ENCODE results near the gene HLCS. TPM values are rescaled to one million over a fixed set of nuclear protein-coding genes. Genes with fewer than 3 reads are reported as not detected.
A peak's percentile ranks its signal among the peaks of the same experiment; 100 is the strongest.

Gene HLCS
- total RNA-seq, 2 donors from 2014 or later, result 40.9 to 41.8 TPM

DNA sequence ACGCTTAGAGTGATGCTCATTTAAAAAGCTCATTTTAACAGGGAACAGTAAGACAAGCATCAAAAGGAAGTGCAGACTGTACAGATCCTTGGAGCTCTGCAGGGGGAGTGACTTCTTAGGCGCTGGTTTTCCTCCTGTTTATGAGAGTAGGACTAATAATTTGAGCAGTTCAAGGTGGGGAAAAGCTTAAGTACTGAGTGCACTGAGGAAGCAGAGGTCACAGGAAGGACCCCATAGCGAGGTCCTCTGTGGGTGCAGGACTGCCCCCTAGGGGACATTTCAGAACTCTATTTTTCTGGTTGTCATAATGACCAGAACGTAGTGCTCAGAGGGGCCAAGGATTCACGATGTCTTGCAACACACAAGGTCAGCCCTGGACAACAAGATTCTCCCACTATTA lies 112.1 kb downstream of the HLCS start:
- Histone ChIP-seq H3K27ac (no peak overlapping the region), H3K9me3 (no peaks in the 10 kb centered on the region), H3K27me3 (replicated peaks; ENCODE audit: insufficient read depth) (no peaks in the 10 kb centered on the region), H3K4me1 (replicated peaks) (no peaks in the 10 kb centered on the region), H3K36me3 (no peaks in the 10 kb centered on the region), H3K4me3 (no peak overlapping the region)
- DNase-seq (ENCODE audit: low spot score), result no peak
- WGBS, result 51% methylated on average over 5 of the region's 5 CpGs
- intact Hi-C loops (cut with DNase I), result no loop called here
- TF ChIP-seq, protein P1, sequence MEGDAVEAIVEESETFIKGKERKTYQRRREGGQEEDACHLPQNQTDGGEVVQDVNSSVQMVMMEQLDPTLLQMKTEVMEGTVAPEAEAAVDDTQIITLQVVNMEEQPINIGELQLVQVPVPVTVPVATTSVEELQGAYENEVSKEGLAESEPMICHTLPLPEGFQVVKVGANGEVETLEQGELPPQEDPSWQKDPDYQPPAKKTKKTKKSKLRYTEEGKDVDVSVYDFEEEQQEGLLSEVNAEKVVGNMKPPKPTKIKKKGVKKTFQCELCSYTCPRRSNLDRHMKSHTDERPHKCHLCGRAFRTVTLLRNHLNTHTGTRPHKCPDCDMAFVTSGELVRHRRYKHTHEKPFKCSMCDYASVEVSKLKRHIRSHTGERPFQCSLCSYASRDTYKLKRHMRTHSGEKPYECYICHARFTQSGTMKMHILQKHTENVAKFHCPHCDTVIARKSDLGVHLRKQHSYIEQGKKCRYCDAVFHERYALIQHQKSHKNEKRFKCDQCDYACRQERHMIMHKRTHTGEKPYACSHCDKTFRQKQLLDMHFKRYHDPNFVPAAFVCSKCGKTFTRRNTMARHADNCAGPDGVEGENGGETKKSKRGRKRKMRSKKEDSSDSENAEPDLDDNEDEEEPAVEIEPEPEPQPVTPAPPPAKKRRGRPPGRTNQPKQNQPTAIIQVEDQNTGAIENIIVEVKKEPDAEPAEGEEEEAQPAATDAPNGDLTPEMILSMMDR (IDR thresholded peaks at IDR 0.05), result peak; percentile 10 to 58 (median 40)
- no peak for TF ChIP-seq POLR2AphosphoS5 (IDR thresholded peaks at IDR 0.05)

DNA sequence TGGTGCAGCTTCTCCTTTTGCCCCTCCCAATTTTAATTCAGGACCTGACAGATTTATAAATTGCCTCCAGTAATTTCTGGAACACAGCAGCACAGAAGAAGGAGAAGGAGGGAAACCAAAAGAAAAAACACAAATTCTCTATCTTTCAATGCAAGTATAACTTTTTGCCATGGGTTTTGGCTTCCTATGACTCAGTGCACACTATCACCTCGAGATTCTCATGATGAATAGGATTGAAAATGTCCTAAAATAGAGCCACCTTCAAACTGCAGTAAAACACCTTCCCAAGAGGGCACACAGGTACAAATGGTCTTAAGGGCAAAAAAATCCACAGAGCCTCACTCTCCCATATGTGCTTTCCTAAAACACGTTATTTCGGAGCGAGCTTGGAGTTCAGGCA lies 113.6 kb downstream of the HLCS start:
- DNase-seq (ENCODE audit: low spot score), result no peak
- Histone ChIP-seq H3K27me3 (replicated peaks; ENCODE audit: insufficient read depth) (no peaks in the 10 kb centered on the region), H3K36me3 (no peaks in the 10 kb centered on the region), H3K9me3 (no peaks in the 10 kb centered on the region), H3K4me1 (replicated peaks) (no peaks in the 10 kb centered on the region), H3K27ac (no peak overlapping the region), H3K4me3 (no peak overlapping the region)
- 89% methylated on average over 4 of the region's 4 CpGs for WGBS
- intact Hi-C loops (cut with DNase I), result no loop called here
- TF ChIP-seq POLR2A (IDR thresholded peaks at IDR 0.05), result no peak
- no peak for TF ChIP-seq POLR2AphosphoS5 (IDR thresholded peaks at IDR 0.05)
- TF ChIP-seq, protein P1 (IDR thresholded peaks at IDR 0.05), result no peak

DNA sequence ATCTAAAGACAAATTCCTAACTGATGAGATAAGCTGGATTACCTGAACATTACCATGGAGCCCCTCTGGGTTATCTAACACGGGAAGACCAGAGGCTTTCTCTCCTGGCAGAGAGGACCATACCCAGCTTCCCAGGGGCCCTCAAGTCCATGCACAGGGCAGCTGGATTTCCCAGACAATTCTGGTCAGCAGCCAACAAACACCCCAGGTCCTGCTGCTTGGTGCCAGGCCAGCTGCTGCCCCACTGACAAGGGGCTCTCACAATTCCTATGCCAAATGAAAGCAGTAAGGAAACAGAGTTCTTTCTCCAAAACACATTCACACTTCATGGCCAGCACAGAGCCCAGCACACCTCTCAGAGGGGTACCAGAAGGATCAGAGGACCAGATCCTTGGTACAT lies 114.2 kb downstream of the HLCS start:
- Histone ChIP-seq H3K27me3 (replicated peaks; ENCODE audit: insufficient read depth) (no peaks in the 10 kb centered on the region), H3K9me3 (no peaks in the 10 kb centered on the region), H3K36me3 (no peaks in the 10 kb centered on the region), H3K4me1 (replicated peaks) (no peaks in the 10 kb centered on the region), H3K27ac (no peak overlapping the region), H3K4me3 (no peak overlapping the region)
- WGBS, result 73% methylated on average over 1 of the region's 1 CpG
- DNase-seq (ENCODE audit: low spot score), result no peak
- intact Hi-C loops (cut with DNase I), result no loop called here
- TF ChIP-seq, protein P1 (IDR thresholded peaks at IDR 0.05), result no peak

DNA sequence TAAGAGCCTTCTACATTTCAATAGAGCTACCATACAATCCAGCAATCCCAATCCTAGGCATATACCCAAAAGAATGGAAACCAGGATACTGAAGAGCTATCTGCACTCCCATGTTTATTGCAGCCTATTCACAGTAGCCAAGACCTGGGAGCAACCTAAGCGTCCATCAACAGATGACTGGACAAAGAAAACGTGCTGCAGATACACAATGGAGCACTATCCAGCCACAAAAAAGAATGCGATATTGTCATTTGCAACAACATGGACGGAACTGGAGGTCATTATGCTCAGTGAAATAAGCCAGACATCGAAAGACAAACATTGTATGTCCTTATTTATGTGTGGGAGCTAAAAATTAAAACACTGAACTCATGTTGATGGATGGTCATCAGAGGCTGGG lies 115.3 kb downstream of the HLCS start:
- no peak overlapping the region for H3K4me3 ChIP-seq
- no peaks in the 10 kb centered on the region for H3K36me3 ChIP-seq
- WGBS, result 95% methylated on average over 5 of the region's 5 CpGs
- no peak for TF ChIP-seq POLR2AphosphoS5 (IDR thresholded peaks at IDR 0.05)
- TF ChIP-seq, protein P1 (IDR thresholded peaks at IDR 0.05), result no peak
- TF ChIP-seq POLR2A (IDR thresholded peaks at IDR 0.05), result no peak
- H3K27me3 ChIP-seq (replicated peaks; ENCODE audit: insufficient read depth), result no peaks in the 10 kb centered on the region
- intact Hi-C loops (cut with DNase I), result no loop called here
- no peak for DNase-seq (ENCODE audit: low spot score)
- no peaks in the 10 kb centered on the region for H3K9me3 ChIP-seq
- H3K4me1 ChIP-seq (replicated peaks), result peaks cover 8% of the 10 kb centered on the region
- no peak overlapping the region for H3K27ac ChIP-seq

DNA sequence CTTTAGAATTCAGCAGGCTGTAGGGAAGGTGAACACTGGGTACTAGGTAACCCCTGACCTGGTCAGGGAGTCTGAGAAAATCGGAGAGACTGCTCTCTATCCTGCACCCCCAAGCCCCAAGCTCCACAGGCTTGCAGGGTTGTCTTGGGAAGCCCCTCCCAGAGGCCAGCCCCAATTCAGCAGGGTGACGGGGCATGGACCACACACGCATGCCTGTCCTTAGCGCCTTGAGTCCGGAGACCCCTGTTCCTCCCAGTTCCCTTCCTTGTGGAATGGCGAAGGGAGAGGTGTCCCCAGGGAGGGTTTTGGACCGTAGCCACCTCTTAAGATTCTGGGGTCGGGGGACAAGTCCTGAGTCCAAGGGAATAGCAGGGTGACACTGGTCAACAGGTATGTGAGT lies 116.1 kb downstream of the HLCS start:
- intact Hi-C loops (cut with DNase I), result no loop called here
- 96% methylated on average over 8 of the region's 8 CpGs for WGBS
- no peak overlapping the region for H3K4me3 ChIP-seq

More for the DNA sequence above, 116.1 kb downstream of the HLCS start:
- H3K36me3 ChIP-seq, result no peaks in the 10 kb centered on the region
- DNase-seq (ENCODE audit: low spot score), result no peak
- H3K4me1 ChIP-seq (replicated peaks), result peaks cover 8% of the 10 kb centered on the region
- H3K9me3 ChIP-seq, result no peaks in the 10 kb centered on the region
- no peak for TF ChIP-seq POLR2AphosphoS5 (IDR thresholded peaks at IDR 0.05)
- TF ChIP-seq, protein P1 (IDR thresholded peaks at IDR 0.05), result no peak
- no peak for TF ChIP-seq POLR2A (IDR thresholded peaks at IDR 0.05)
- no peaks in the 10 kb centered on the region for H3K27me3 ChIP-seq (replicated peaks; ENCODE audit: insufficient read depth)
- H3K27ac ChIP-seq, result no peak overlapping the region

Measured in prostate gland (tissue), 2 donors.